Right lobe of liver (tissue), 4 donors: Measurements from ENCODE around the gene LRRC72.

Experiments
- POLR2A ChIP-seq: fragments of 450-650 bp; IDR thresholded peaks from one replicate; pipeline ENCODE4 v1.6.1; 2017; ENCODE audit warnings: antibody characterized with exemption, mild to moderate bottlenecking
- TF ChIP-seq, protein P1 (sequence below), 4 donors: fragments of 200-600 bp in 3 of 4; fragments of 450-650 bp in 1 of 4; IDR thresholded peaks; one replicate each; pipeline versions ENCODE4 v1.5.1 to v1.8.0; 2016 to 2022; ENCODE audit warnings: antibody characterized with exemption in 4 of 4, mild to moderate bottlenecking in 2 of 4
- donor health status: DM: no; HTN: no; CAD: no.
- donor health status: DM: no; HTN: no; CAD: no.
- donor health status: DM: no; HTN: yes; CAD: no.

DNA sequence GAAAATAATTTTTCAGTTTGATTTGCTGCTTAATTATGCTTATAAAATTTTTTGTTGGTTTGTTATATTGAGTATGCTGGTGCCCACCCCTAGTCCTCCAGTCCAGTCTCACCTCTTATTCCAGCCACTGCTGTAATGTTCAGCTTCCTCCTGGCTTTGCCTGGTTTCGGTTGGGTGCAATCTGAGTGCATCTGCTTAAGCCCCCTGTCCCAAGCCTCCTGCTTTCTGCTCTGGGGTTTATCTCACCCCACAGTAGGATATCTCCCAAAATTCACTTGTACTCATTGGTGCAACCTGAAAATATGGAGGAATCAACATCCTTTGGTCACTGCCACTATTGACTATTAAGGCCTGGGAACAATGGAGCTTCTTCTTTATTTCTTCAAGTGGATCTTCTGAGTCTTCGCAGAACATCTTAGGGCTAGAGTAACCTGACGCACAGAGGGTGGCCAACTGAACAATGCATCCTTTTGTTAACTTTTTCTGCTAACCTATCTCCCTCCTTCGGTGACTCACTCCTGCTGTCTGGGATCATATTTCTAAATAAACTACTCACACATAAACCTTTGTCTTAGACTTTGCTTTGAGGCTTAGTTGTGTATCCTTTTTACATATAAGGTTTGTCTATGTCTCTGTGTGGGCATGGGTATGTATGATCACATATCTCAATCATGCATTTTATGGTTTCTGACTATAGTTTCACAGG is 42.0 kb upstream of the LRRC72 start:
- no peak for TF ChIP-seq POLR2A
- TF ChIP-seq, protein P1, sequence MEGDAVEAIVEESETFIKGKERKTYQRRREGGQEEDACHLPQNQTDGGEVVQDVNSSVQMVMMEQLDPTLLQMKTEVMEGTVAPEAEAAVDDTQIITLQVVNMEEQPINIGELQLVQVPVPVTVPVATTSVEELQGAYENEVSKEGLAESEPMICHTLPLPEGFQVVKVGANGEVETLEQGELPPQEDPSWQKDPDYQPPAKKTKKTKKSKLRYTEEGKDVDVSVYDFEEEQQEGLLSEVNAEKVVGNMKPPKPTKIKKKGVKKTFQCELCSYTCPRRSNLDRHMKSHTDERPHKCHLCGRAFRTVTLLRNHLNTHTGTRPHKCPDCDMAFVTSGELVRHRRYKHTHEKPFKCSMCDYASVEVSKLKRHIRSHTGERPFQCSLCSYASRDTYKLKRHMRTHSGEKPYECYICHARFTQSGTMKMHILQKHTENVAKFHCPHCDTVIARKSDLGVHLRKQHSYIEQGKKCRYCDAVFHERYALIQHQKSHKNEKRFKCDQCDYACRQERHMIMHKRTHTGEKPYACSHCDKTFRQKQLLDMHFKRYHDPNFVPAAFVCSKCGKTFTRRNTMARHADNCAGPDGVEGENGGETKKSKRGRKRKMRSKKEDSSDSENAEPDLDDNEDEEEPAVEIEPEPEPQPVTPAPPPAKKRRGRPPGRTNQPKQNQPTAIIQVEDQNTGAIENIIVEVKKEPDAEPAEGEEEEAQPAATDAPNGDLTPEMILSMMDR (IDR thresholded peaks at IDR 0.05): no peak
